Calu3 (cell line): Measurements from ENCODE around the gene MINDY4B. TPM values are rescaled to one million over a fixed set of nuclear protein-coding genes. Genes with fewer than 3 reads are reported as not detected.
"Not testable (repeated sequence)": the region's sequence is repeated elsewhere in the genome, so short reads cannot be mapped to it uniquely, and the experiment has no call there.

Source experiments
- BruUV-seq: library from RNA; stranded (reverse); fragments of 400-500 nt; replicated peaks from 2 replicates; lab custom pipeline; 2021; lab: Mats Ljungman, UMichigan
- CTCF ChIA-PET: fragments of 300-600 bp; sonication (Branson Sonifier 250); formaldehyde crosslinking; loops from one replicate; lab custom pipeline; 2022; ENCODE audit warnings: antibody characterized with exemption; lab: Charles Lee
- DNase-seq: peaks from one replicate; pipeline ENCODE4 v3.0.0; 2022
- H3K27ac Mint-ChIP-seq: one replicate; pipeline ENCODE4 v1.8.0; 2022; ENCODE audit warnings: mixed read lengths; ENCODE audit not compliant: unreplicated experiment
- H3K27me3 Mint-ChIP-seq: one replicate; pipeline ENCODE4 v1.8.0; 2022; ENCODE audit warnings: mixed read lengths; ENCODE audit not compliant: unreplicated experiment
- H3K36me3 Mint-ChIP-seq: one replicate; pipeline ENCODE4 v1.8.0; 2022; ENCODE audit warnings: mild to moderate bottlenecking, moderate library complexity, mixed read lengths; ENCODE audit not compliant: insufficient read depth, unreplicated experiment
- H3K4me1 Mint-ChIP-seq: one replicate; pipeline ENCODE4 v1.8.0; 2022; ENCODE audit warnings: mild to moderate bottlenecking, low read depth, mixed read lengths; ENCODE audit not compliant: unreplicated experiment
- H3K4me3 Mint-ChIP-seq: one replicate; pipeline ENCODE4 v1.8.0; 2022; ENCODE audit warnings: mild to moderate bottlenecking, low read depth, moderate library complexity, mixed read lengths; ENCODE audit not compliant: unreplicated experiment
- H3K9me3 Mint-ChIP-seq: one replicate; pipeline ENCODE4 v1.8.0; 2022; ENCODE audit warnings: low read depth, mixed read lengths; ENCODE audit not compliant: unreplicated experiment
- intact Hi-C: fragments of 100-400 bp; cut with micrococcal nuclease; formaldehyde crosslinking; loops from one replicate; pipeline ENCODE4 v1.10.0; 2022; ENCODE audit not compliant: unreplicated experiment
- total RNA-seq: library from RNA; stranded (reverse); gene quantifications from 2 replicates; pipeline ENCODE4 v1.2.3, GENCODE V29; 2022
- TF ChIP-seq, protein P1 (sequence below): fragments of 200-600 bp; IDR thresholded peaks from one replicate; pipeline ENCODE4 v1.8.0; 2022; ENCODE audit warnings: antibody characterized with exemption; ENCODE audit not compliant: unreplicated experiment

The MINDY4B gene
- total RNA-seq, 1 experiment from 2014 or later: not detected

DNA sequence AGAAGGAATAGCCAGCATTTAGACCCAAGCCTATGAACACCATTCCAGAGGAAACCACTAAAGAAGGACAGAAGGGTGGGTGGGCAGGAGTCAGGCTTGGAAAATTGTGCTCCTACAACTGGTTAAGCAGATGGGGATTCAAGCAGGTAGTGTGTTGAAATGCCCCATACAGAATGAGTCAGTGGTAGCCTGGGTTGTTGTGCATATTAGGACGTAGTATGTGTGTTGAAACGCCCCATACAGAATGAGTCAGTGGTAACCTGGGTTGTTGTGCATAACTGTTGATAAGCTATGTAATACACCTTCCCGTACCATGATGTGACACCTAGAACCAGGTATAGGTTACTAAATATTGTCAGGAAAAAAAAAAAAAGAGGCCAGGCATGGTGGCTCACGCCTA lies 34.0 kb downstream of the MINDY4B start:
- H3K36me3 Mint-ChIP-seq: no peaks in the 10 kb centered on the region
- CTCF ChIA-PET: interaction anchor here (1.2 to 1.3 kb wide), 2 partner anchors 9 to 84 kb away, joined by 4 to 6 read pairs; no protein-coding TSS in a partner anchor
- BruUV-seq: no TSS peak
- H3K27me3 Mint-ChIP-seq: peaks cover 24% of the 10 kb centered on the region
- intact Hi-C loops: no loop called here
- TF ChIP-seq, protein P1, sequence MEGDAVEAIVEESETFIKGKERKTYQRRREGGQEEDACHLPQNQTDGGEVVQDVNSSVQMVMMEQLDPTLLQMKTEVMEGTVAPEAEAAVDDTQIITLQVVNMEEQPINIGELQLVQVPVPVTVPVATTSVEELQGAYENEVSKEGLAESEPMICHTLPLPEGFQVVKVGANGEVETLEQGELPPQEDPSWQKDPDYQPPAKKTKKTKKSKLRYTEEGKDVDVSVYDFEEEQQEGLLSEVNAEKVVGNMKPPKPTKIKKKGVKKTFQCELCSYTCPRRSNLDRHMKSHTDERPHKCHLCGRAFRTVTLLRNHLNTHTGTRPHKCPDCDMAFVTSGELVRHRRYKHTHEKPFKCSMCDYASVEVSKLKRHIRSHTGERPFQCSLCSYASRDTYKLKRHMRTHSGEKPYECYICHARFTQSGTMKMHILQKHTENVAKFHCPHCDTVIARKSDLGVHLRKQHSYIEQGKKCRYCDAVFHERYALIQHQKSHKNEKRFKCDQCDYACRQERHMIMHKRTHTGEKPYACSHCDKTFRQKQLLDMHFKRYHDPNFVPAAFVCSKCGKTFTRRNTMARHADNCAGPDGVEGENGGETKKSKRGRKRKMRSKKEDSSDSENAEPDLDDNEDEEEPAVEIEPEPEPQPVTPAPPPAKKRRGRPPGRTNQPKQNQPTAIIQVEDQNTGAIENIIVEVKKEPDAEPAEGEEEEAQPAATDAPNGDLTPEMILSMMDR: no peak
- peak; percentile 5 for DNase-seq
- H3K27ac Mint-ChIP-seq: no peak overlapping the region
- no peaks in the 10 kb centered on the region for H3K9me3 Mint-ChIP-seq
- H3K4me3 Mint-ChIP-seq: no peak overlapping the region
- no peaks in the 10 kb centered on the region for H3K4me1 Mint-ChIP-seq

GRCh38 chr3:150870406-150870805 lies 34.8 kb downstream of the MINDY4B start:
- Mint-ChIP-seq H3K9me3 (no peaks in the 10 kb centered on the region), H3K4me3 (no peak overlapping the region), H3K27me3 (peaks cover 24% of the 10 kb centered on the region), H3K36me3 (no peaks in the 10 kb centered on the region), H3K4me1 (no peaks in the 10 kb centered on the region), H3K27ac (no peak overlapping the region)
- no TSS peak for BruUV-seq
- CTCF ChIA-PET: no interaction called here
- intact Hi-C loops: no loop called here
- TF ChIP-seq, protein P1: no peak
- DNase-seq: no peak

DNA sequence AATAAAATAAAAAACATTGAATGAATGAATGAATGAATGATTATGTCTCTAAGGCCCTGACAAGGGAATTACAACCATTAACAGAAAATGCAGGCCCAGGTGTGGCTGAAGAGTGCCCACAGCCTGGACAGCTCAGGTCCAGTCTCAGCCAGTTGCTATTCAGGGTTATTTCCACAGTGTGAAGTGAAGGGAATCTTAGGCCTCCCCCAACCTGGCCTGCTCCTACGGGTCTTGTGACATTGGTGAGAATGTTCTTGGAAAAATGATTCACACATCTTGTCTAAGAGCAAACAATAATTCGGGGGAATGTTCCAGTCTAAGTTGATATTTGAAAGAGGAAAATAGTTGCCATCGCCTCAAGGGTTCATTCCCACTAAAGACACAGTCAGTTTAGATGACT lies 37.0 kb downstream of the MINDY4B start:
- BruUV-seq: no TSS peak
- intact Hi-C loops: loop anchor here (10.0 kb wide), 1 partner anchor 263 kb away; the partner anchor contains the start of gene SELENOT

DNA sequence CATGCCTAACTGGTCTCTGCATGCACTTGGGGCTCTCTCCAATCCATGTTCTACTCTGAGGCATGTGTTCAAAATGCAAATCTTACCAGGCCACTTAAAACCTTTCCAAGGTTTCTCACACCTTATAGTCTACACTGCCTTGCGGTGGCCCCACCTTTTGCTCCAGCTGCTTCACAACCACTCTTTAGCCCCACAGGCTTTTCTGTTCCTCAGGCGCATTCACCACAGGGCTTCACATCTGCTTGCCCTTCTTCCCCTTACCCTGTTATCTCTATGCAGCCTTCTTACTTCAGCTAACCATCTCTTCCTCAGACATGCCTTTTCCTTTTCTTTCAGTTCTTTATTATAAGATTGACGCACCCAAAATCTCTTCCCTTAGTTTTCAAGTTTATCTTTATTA lies 37.8 kb downstream of the MINDY4B start:
- Mint-ChIP-seq H3K36me3 (no peaks in the 10 kb centered on the region), H3K4me1 (no peaks in the 10 kb centered on the region), H3K27ac (no peak overlapping the region), H3K27me3 (peaks cover 38% of the 10 kb centered on the region), H3K4me3 (no peak overlapping the region), H3K9me3 (no peaks in the 10 kb centered on the region)
- CTCF ChIA-PET: no interaction called here
- intact Hi-C loops: loop anchor here (10.0 kb wide), 1 partner anchor 263 kb away; the partner anchor contains the start of gene SELENOT
- TF ChIP-seq, protein P1: no peak
- BruUV-seq: no TSS peak
- DNase-seq: no peak

More for the DNA sequence above, 37.0 kb downstream of the MINDY4B start:
- no peak overlapping the region for H3K27ac Mint-ChIP-seq
- peaks cover 33% of the 10 kb centered on the region for H3K27me3 Mint-ChIP-seq
- TF ChIP-seq, protein P1: no peak
- no peaks in the 10 kb centered on the region for H3K9me3 Mint-ChIP-seq
- H3K36me3 Mint-ChIP-seq: no peaks in the 10 kb centered on the region
- no peak overlapping the region for H3K4me3 Mint-ChIP-seq
- CTCF ChIA-PET: no interaction called here
- no peak for DNase-seq
- H3K4me1 Mint-ChIP-seq: no peaks in the 10 kb centered on the region

DNA sequence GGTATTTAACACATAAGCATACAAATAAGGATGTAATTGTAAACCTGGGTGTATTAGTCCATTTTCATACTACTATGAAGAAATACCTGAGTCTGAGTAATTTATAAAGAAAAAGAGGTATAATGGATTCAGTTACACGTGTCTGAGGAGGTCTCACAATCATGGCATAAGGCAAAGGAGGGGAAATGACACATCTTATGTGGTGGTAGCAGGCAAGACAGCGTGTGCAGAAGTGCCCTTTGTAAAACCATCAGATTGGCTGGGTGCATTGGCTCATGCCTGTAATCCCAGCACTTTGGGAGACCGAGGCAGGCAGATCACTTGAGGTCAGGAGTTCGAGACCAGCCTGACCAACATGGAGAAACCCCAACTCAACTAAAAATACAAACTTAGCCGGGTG lies 41.3 kb downstream of the MINDY4B start:
- H3K9me3 Mint-ChIP-seq, H3K4me1 Mint-ChIP-seq, CTCF ChIA-PET, H3K4me3 Mint-ChIP-seq, H3K27ac Mint-ChIP-seq, H3K36me3 Mint-ChIP-seq, DNase-seq, BruUV-seq: not testable (repeated sequence)
- H3K27me3 Mint-ChIP-seq: peaks cover 73% of the 10 kb centered on the region
- intact Hi-C loops: loop anchor here (10.0 kb wide), 1 partner anchor 259 kb away; the partner anchor contains the start of gene SELENOT
